ENCODE data around the gene SART1.

The SART1 gene

DNA sequence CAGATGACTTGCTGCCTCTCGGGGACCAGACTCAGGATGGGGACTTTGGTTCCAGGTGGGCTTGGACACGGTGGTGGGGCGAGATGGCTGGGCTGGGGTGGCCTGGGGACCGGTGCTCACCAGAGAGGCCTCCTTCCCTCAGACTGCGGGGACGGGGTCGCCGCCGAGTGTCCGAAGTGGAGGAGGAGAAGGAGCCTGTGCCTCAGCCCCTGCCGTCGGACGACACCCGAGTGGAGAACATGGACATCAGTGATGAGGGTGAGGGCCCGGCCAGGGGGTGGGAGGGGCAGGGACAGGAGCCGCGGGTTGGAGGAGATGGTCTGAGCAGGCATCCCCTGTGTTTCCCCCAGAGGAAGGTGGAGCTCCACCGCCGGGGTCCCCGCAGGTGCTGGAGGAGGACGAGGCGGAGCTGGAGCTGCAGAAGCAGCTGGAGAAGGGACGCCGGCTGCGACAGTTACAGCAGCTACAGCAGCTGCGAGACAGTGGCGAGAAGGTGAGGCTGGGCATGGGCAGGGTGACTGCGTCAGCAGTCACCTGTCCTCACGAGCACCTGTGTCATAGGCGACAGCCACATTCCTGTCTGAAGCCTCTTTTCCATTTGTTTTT lies 5.9 kb downstream of the SART1 start:
- no peak for DNase-seq

DNA sequence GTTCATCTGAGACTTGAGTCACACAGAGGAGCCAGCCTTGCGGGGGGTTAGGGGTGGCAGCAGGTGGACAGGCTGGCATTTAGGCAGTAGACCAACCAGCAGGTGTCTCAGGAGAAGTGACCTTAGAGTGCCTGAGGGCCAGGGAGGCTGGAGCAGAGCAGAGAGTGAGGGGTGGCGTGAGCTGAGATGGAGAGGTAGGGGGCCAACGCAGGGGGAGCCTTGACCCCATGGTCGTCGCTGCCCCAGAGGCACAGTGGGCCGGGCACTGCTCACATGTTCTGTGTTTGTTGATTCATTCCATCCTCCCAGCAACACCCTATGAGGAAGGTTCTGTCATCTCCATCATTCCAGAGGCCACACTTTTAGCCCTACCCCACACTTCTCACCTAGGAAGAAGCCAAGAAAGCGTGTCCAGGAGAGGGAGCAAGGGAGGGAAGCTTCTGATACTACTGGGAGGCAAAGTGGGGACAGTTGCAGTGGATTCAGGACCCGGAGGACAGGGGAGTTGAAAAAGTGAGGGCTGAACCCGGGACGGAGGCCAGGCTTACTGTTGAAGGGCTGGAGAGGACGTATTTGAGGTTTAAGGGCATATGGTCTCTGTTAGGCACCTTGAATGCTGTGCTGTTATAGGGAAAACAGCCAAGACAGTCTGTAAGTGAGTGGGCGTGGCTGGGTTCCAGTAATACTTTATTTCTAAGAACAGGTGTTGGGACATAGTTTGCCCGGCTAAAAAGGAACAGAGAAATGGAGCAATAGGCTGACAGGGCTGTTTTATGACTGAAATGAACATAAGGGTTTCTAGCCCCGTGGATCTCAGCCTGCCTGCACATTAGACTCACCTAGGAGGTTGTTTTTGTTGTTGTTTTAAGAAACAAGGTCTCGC lies 7.3 kb downstream of the SART1 start:
- DNase-seq = no peak

- DNase-seq = no peak
Observed at GRCh38 chr11:65972116-65972515, 10.6 kb downstream of the SART1 start.

GRCh38 chr11:65973439-65974110 lies 12.0 kb downstream of the SART1 start:
- no peak for DNase-seq

- no peak for DNase-seq
Observed at GRCh38 chr11:65975771-65976170, 14.2 kb downstream of the SART1 start.

GRCh38 chr11:65976216-65977176 lies 15.0 kb downstream of the SART1 start:
- no peak for DNase-seq

GRCh38 chr11:65977621-65978390 lies 16.3 kb downstream of the SART1 start:
- DNase-seq = no peak

DNA sequence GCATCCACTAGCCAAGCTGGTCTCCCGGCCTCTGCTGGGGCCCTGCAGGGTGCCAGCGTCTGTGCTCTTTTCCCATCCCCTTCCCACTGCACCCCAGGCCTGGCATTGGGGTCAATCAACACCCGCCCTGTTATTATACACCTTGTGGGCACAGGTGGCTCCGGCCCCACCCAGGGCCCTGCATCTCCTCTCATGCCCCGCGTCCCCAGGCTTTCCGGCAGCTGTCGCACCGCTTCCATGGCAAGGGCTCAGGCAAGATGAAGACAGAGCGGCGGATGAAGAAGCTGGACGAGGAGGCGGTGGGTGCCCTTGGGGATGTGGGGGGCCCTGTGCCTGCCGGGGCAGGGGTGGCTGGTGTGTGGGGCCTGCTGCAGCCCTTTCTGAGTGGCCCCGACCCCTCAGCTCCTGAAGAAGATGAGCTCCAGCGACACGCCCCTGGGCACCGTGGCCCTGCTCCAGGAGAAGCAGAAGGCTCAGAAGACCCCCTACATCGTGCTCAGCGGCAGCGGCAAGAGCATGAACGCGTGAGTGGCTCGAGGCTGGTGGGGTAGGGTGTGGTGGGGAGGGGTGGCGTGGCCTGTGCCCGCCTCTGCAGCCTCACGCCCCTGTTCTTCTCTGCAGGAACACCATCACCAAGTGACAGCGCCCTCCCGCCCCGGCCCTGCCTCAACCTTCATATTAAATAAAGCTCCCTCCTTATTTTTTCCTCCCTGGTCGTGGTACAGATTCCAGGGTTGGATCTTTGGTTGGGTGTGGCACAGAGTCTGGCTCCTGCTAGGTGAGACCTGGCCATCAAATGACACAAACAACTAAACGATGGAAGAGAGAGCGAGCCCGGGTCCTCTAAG lies 17.1 kb downstream of the SART1 start:
- DNase-seq = no peak

- DNase-seq = no peak
Observed at GRCh38 chr11:65979261-65979759, 17.8 kb downstream of the SART1 start.

GRCh38 chr11:65981101-65981740 lies 19.7 kb downstream of the SART1 start:
- DNase-seq = no peak

- no peak for DNase-seq
Observed at GRCh38 chr11:65981972-65982823, 20.7 kb downstream of the SART1 start.

GRCh38 chr11:65982824-65983588 lies 21.5 kb downstream of the SART1 start:
- no peak for DNase-seq

- no peak for DNase-seq
Observed at GRCh38 chr11:65983589-65983987, 22.1 kb downstream of the SART1 start.

GRCh38 chr11:65987336-65987735 lies 25.8 kb downstream of the SART1 start:
- no peak for DNase-seq

DNA sequence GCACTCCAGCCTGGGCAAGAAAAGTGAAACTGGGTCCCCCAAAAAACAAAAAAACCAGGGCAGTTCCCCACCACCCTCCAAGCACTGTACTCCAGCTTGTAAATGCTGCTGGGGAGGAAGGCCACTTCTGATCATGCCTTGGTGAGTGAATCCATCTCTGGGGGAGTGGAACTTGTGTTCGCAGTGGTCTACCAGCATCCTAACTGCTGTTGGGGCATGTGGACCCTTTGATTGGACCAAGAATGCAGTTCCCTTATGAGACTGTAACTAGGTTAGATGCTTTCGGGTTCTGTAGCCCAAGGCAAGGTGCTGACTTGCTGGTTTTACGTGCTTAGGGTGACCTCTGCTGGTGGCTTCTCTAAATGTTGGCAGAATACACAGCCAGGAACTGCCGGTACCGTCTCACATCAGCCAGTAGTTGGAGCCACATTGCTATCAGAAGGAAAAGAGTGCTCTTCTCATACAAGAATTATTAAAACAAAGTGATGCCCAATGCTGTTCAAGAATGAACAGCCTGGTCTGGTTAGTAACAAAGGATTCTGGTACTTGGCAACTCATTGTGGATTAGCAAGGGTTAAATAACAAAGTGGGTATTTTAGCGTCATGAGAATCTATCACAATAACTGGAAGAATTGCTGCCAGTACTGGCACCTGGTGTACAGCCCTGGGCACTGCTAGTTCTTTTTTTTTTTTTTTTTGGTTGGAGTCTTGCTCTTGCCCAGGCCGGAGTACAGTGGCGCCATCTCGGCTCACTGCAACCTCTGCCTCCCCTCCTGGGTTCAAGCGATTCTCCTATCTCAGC lies 27.5 kb downstream of the SART1 start:
- DNase-seq = peak; percentile 94

DNA sequence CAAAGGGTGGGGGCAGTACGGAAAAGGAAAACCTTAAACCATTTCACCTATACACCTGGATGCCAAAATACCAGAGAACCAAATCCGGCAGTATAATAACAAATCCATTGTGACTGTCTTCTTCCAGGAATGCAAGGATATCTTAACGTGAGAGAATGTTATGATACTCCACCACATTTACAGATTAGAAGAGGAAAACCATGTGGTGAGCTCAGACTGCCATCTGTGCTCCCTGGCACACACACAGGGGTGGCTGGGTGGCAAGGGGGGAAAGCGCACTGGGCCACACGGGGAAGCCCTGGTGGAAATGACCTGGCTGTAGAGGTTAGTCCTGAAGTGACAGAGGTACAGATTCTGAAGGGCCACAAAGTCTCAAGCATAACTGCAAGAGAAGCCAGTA lies 30.5 kb downstream of the SART1 start:
- no peak for DNase-seq

- no peak for DNase-seq
Observed at GRCh38 chr11:65997286-65997685, 35.8 kb downstream of the SART1 start.

All from retina (tissue), 1 donor.